SKM-1 (cell line): ENCODE data around the gene BPGM.

Experiments
- DNase-seq: peaks from one replicate; lab custom pipeline; 2025; ENCODE audit not compliant: unreplicated experiment; lab: John Stamatoyannopoulos, UW

BPGM gene

GRCh38 chr7:134646425-134647305, at the start of gene BPGM:
Gene BPGM (plus strand): TSS chr7:134646853. CDS start chr7:134661508, 14,655 bp downstream.
- DNase-seq, result peak; percentile 99

- no peak for DNase-seq
Observed at GRCh38 chr7:134599371-134599770, 47.3 kb upstream of the BPGM start.

GRCh38 chr7:134601459-134601858, 45.2 kb upstream of the BPGM start:
- DNase-seq, result no peak

GRCh38 chr7:134602881-134603451, 43.7 kb upstream of the BPGM start:
- DNase-seq, result peak; percentile 68

- DNase-seq, result peak; percentile 28
Observed at GRCh38 chr7:134605978-134606923, 40.4 kb upstream of the BPGM start.

GRCh38 chr7:134611611-134612151, 35.0 kb upstream of the BPGM start:
- no peak for DNase-seq

- no peak for DNase-seq
Observed at GRCh38 chr7:134612197-134612596, 34.5 kb upstream of the BPGM start.

GRCh38 chr7:134613623-134614347, 32.9 kb upstream of the BPGM start:
- DNase-seq, result peak; percentile 27

GRCh38 chr7:134616611-134617010, 30.0 kb upstream of the BPGM start:
- no peak for DNase-seq

- peak; percentile 12 for DNase-seq
Observed at GRCh38 chr7:134618756-134619530, 27.7 kb upstream of the BPGM start.

- no peak for DNase-seq
Observed at GRCh38 chr7:134619627-134620331, 26.9 kb upstream of the BPGM start.

GRCh38 chr7:134622303-134622995, 24.2 kb upstream of the BPGM start:
- DNase-seq, result no peak

GRCh38 chr7:134623193-134623592, 23.5 kb upstream of the BPGM start:
- DNase-seq, result no peak

- no peak for DNase-seq
Observed at GRCh38 chr7:134625550-134625949, 21.1 kb upstream of the BPGM start.

GRCh38 chr7:134627109-134627774, 19.4 kb upstream of the BPGM start:
- DNase-seq, result no peak

- DNase-seq, result no peak
Observed at GRCh38 chr7:134627775-134628153, 18.9 kb upstream of the BPGM start.

- DNase-seq, result no peak
Observed at GRCh38 chr7:134629445-134629844, 17.2 kb upstream of the BPGM start.

- DNase-seq, result no peak
Observed at GRCh38 chr7:134630237-134630636, 16.4 kb upstream of the BPGM start.
